Activated naive CD4-positive, alpha-beta T cell treated with anti-CD3 and anti-CD28 coated beads, Interleukin-2, amount 10 ng/mL, durations not matched to agents 5 hours and 36 hours (primary cell): ENCODE measurements around the gene BCLAF3. TPM values are rescaled to one million over a fixed set of nuclear protein-coding genes. Genes with fewer than 3 reads are reported as not detected.

Experiments
- microRNA-seq: library from miRNA; unstranded; fragments of <30 nt; microRNA quantifications from one replicate; pipeline ENCODE4 v1.2.0, GENCODE V29; 2022; ENCODE audit warnings: borderline microRNAs expressed, borderline replicate concordance
- total RNA-seq, 2 experiments: library from RNA; stranded (reverse); gene quantifications; one replicate each; pipeline ENCODE4 v1.2.3, GENCODE V29; 2021

The BCLAF3 gene
- 1 to 10 TPM; 8.5 to 9.9 TPM for total RNA-seq

DNA sequence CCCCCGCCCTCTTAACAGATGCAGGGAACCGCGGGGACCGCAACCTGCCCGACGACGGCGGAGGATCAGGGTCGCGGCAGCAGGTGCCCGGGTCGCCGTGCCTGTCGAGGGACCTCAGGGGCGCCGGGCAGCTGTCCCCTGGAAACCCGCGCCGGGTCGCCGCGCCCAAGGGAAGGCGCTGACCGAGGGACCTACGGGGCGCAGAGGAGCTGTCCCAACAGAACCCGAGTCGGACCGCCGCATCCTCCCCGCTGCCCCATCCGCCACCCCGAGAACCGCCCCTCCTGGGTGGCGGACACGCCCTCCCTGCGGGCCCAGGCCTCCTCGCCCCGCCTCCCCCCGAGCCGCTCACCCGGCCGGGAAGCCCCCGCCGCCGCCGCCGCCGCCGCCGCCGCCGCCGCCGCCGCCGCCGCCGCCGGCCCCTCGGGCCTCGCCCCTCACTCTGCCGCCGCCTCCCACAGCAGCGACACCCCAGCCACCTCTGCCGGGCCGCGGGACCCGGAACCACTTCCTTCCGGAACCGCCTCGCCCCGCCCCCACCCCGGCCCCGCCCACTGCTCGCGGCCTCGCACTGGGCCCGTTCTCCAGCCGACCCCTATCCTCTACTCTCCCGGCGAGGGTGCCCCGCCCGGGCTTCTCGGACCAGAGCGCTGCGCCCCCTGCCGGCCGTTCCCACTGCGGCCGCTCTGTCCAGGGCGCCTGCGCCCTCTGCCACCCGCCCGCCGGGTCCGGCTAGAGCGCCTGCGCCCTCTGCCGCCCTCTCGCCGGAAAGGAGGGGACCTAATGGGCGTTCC, at the start of gene BCLAF3:
Gene BCLAF3 (minus strand): TSS at position 506 of the 794 bp plus-strand sequence. CDS start 20,797 bp downstream, outside the sequence.

Small RNAs within 50 kb of the gene (microRNA-seq; reads per million reads assigned to microRNA genes)
- gene MIR23C, result 0.83 reads per million

Other genes starting within 250 kb of the BCLAF3 start
- 100 to 1,000 TPM; 107 to 114 TPM for gene SH3KBP1, start 103.5 kb downstream of the BCLAF3 start, total RNA-seq
- under 1 TPM; 0.15 to 0.17 TPM for gene MAP7D2, start 125.8 kb upstream of the BCLAF3 start, total RNA-seq
- 10 to 100 TPM; 51.2 to 54.9 TPM for gene EIF1AX, start 150.8 kb upstream of the BCLAF3 start, total RNA-seq